ENCODE results near the gene CUL7. TPM values are rescaled to one million over a fixed set of nuclear protein-coding genes. Genes with fewer than 3 reads are reported as not detected.
"Not testable (repeated sequence)": the region's sequence is repeated elsewhere in the genome, so short reads cannot be mapped to it uniquely, and the experiment has no call there.

The CUL7 gene
- polyA plus RNA-seq, 1 donor: 52.6 TPM

GRCh38 chr6:43043310-43043709 lies 10.3 kb downstream of the CUL7 start:
- no peak for DNase-seq

DNA sequence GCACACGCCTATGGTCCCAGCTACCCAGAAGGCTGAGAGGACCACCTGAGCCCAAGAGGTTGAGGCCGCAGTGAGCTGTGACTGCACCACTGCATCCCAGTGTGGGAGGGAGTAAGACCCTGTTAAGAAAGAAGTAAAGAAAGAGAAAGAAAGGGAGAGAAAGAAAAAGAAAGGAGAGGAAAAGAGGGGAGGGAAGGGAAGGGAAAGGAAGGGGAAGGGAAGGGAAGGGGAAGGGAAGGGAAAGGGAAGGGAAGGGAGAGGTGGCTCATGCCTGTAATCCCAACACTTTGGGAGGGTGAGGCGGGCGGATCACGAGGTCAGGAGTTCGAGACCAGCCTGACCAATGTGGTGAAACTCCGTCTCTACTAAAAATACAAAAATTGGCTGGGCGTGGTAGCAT lies 12.2 kb downstream of the CUL7 start:
- DNase-seq: not testable (repeated sequence)

- no peak for DNase-seq
Observed at GRCh38 chr6:43040542-43041257, 13.0 kb downstream of the CUL7 start.

DNA sequence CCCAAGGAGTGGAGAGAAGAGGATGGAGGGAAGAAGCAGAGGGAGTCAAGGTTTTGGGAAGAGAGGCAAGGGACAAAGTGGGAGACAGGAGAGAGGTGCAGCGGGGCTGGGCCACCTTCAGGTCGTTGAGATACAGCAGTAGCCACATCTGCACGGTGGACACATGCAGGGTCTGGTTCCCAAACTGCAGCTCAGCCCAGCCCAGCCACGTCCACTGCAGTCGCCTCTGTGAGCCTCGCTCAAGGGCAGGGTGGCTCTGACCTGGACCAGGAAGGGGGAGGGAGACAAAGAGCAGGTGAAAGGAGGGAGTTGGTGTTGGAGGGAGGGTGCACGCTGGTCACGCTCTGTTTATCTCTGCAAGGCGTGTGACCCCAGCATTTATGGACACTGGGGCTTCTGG lies 14.9 kb downstream of the CUL7 start:
- no peak for DNase-seq

GRCh38 chr6:43037706-43038105 lies 15.9 kb downstream of the CUL7 start:
- no peak for DNase-seq

- DNase-seq: no peak
Observed at GRCh38 chr6:43037197-43037596, 16.5 kb downstream of the CUL7 start.

GRCh38 chr6:43036712-43037111 lies 16.9 kb downstream of the CUL7 start:
- DNase-seq: no peak

- no peak for DNase-seq
Observed at GRCh38 chr6:43035495-43036194, 18.0 kb downstream of the CUL7 start.

GRCh38 chr6:43034190-43034525 lies 19.5 kb downstream of the CUL7 start:
- no peak for DNase-seq

DNA sequence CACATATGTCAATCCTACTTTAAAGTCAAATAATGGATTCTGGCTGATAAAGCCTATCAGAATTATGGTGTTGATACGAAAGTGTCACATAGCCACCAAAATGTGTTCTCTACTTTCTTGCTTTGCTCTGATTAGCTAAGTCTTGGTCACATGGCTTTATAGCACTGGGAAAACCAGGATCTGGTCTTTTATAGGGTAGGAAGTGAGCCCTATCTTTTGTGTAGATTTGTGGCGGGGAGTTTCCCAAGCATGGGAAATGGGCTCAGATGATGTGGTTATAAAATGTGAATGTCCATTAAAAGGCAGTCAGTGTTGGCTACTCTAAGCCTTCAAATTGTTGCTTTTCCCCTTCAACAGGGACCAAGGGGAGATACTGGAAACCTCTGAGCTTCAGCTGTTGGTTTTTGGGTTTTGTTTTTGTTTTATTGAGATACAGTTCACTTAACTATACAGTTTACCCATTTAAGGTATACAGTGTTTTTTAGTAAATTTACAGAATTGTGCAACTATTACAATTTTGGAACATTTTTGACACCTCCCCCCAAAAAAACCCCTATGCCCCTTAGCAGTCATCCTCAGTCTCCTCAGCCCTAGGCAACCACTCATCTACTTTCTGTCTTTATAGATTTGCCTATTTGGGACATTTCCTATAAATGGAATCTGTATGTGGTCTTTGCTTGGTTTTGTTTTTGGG lies 20.0 kb downstream of the CUL7 start:
- DNase-seq: no peak

GRCh38 chr6:43032326-43032725 lies 21.3 kb downstream of the CUL7 start:
- DNase-seq: no peak

- no peak for DNase-seq
Observed at GRCh38 chr6:43029120-43029519, 24.5 kb downstream of the CUL7 start.

DNA sequence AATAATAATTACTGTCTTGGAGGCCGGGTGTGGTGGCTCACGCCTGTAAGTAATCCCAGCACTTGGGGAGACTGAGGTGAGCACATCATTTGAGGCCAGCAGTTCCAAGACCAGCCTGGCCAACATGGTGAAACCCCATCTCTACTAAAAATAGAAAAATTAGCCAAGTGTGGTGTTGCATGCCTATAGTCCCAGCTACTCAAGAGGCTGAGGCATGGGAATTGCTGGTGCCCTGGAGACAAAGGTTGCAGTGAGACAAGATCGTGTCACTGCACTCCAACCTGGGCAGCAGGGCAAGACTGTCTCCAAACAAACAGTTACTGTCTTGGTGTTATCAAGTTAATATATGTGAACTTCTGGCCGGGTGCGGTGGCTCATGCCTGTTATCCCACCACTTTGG lies 27.3 kb downstream of the CUL7 start:
- no peak for DNase-seq

DNA sequence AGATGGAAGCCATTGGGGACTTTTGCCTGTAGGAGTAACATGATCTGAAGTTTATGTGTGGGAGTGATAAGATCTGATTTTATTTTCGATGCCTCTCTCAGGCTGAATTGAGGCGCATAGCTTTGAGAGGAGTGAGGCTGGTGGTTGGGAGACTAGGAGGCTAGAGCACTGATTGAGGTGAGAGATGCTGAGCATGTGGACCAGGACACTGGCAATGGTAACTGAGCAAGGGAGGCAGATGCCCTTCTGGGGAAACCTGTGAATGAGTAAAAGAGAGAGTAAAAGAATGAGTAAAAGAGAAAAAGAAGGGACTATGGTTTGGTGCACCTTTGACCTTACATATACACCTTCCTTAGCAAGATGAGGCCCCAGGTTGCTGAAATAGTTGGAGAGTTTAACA lies 29.2 kb downstream of the CUL7 start:
- no peak for DNase-seq

DNA sequence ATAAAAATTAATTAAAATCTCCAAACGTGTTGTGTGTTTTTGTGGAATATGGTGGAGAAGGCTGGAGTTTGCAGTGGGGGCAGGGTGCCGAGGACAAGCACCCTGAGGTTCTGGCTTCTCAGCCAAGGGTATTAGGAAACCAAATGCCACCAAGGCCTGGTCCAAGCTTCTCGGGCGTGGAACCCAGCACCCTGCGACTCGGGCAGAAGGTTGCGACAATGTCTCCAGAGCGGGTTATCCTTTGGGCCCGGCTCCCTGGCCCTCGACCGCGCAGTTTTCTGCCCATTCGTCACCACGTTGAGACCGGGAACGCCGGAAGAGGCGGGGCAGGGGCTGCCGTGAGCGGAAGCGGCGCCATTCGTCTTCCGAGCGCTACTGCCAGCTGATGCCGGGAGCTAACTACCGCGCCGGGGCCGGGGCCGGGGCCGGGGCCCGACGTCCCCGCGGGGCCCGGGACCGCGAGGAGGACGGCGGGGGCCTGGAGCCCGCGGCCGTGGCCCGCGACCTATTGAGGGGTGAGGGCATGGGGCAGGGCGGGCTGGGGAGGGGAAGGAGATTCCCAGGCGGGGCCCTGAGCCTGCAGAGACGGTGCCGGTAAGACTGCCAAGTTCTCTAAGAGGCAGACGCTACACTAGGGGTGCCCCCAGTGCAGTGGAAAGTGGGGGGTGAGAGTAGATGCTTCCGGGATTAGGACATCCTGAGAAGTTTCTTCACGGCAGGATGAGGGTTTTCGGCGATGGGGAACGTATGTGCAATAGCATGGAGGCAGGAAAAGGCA lies 32.2 kb downstream of the CUL7 start, which contains the start of gene RRP36:
Gene RRP36 (plus strand): TSS at position 354 of the 778 bp plus-strand sequence. CDS start 32 bp downstream, at position 386.
- DNase-seq: peak; percentile 76

GRCh38 chr6:43020847-43021246 lies 32.8 kb downstream of the CUL7 start:
- no peak for DNase-seq

- DNase-seq: no peak
Observed at GRCh38 chr6:43020052-43020705, 33.5 kb downstream of the CUL7 start.

- DNase-seq: no peak
Observed at GRCh38 chr6:43019152-43019551, 34.5 kb downstream of the CUL7 start.

DNA sequence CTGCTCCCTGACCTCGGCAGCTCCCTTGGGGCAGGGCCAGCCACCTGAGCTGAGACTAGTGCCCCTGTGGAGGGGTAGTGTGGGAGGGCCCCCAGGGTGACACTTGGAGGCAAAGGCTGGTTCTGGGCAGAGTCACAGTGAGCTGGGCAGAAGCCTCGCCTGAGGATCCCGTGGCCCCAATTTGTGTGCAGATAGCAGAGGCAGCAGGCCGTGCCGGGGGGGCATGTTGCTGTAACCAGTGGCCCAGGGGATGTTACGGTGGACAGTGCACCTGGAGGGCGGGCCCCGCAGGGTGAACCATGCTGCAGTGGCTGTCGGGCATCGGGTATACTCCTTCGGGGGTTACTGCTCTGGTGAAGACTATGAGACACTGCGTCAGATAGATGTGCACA lies 36.7 kb downstream of the CUL7 start:
- no peak for DNase-seq

DNA sequence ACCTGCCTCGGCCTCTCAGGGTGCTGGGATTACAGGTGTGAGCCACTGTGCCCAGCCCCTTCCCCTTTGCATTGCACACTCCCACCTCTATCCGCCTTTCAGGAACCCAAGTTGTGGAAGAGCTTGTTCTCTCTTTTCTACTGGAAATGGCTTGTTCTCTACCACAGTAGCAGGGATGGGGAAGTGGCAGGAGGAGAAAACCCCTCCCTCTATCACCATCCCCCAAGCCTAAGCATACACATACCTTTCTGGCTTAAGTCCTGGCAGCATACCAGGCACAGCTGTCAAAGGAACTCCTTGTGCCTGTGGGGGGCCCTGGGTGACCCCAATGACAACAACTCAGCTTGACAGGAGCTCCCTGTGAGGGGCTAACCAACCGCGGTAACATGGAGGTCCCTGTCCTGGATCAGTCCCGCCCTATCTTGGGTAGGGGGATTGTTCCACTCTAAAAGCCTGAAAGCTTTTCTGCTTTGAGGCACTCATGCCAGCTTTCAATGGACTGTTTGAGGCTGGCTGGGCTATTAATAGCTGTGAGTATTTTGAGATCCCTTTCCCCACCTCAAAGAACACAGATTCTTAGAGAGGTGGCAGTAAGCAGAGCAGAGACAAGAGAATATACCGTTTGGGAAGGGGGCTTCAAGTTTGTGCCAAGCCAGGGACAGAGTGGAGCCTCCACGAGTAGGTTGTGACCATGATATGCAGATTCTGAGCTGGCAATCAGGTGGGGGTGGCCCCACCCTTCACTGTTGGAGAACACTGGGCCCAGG lies 37.3 kb downstream of the CUL7 start:
- DNase-seq: no peak

GRCh38 chr6:43014434-43014909 lies 39.2 kb downstream of the CUL7 start:
- DNase-seq: peak; percentile 42

All from hindlimb muscle (tissue), 1 donor.